ENCODE measurements around the gene RFLNA.

RFLNA gene

DNA sequence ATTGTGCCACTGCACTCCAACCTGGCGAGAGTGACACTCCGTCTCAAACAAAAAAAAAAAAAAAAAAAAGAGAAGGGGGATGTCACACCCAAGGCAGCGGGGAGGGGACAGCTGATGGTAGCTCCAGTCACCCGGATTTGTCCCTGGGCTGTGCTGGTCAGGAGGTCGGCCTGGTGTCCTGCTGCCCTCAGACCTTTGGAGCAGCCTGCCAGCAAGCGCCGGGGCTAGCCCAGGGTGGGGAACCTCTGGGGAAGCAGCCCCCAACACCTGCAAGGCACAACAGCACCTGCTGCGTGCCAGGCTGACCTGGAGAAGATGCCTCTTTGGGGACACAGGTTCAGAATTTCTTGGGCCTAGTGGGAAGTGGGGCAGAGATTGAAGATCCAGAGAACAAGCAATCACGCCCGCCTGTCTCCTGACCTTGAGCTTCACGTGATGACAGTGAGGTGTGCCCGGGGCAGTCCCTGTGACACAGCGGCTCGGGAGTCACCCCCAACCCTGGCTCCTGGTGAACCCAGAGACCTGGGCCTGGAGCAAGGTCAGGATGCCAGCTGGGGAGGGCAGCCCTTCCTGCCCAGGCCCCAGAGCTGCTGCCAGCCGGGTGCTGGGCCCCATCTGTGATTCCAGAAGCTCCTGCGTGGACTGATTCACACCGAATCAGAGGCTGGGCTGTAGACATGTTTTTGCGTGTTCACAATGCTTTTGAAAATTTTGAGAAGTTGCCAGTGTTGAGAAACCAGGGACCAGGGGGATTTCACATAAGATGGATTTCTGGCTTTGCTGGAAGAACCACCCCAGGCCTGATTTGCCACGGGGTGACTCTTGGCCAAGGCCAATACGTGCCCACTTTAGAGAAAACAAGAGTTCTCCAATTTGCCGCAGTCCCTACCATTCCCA, 66.4 kb downstream of the RFLNA start:
- DNase-seq (ENCODE audit: low spot score): no peak

GRCh38 chr12:124361996-124362395, 67.1 kb downstream of the RFLNA start:
- no peak for DNase-seq (ENCODE audit: low spot score)

DNA sequence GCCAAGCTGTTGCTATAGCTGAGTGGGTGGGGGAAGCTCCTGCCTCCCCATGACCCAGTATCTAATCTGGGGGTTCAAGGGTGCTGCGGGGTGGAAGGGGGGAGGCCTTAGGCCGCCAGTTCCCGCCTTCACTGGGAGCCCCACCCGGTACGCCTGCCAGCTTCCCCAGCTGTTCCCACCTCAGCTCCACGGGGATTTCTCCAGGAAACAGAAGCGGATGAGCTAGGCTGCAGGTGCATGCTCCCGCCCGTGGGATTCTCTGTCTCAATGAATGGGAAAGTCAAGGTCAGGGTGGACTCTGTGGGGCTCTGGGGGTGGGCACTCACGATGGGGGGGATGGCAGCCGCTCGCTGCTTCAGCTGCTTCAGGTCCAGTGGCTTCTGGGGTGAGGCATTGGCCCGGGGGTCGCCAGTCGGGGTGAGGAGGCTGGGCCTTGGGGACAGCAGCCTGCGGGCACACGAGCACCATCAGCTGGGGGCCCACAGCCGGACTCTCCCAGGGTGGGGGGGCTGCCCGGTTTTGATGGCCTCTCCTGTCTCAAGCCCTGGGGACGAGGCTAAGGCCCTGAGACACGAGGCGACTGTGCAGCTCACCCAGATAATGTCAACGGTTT, 68.6 kb downstream of the RFLNA start:
- DNase-seq (ENCODE audit: low spot score): no peak

GRCh38 chr12:124364543-124364942, 69.7 kb downstream of the RFLNA start:
- DNase-seq (ENCODE audit: low spot score): no peak
